ENCODE measurements around the gene LRRC32.

LRRC32 gene

DNA sequence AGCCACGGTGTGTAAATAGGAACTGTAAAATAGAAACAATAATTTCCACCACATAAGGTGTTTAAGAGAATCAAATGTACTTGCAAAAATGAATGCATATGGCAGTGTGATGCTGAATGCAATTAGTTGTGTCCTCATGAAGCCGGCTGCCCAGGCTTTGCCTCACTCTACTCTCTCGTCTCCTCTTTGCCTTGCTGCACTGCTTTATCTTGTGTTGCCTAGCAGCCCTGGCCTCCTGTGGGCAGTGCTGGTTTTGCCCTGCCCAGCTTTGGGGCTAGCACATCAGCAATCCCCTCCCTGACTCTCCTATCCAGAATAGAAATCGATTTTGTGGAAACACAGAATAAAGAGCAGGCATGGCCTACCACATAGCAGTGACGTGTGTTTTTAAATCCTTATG lies 30.0 kb downstream of the LRRC32 start:
- DNase-seq (ENCODE audit: low read depth): no peak
- no peak for TF ChIP-seq CTCF (IDR thresholded peaks at IDR 0.05; ENCODE audit: control insufficient read depth, extremely low read depth, insufficient read depth)
- no peak overlapping the region for H3K4me3 ChIP-seq (ENCODE audit: low read depth, low read length)

- no peak for TF ChIP-seq CTCF (IDR thresholded peaks at IDR 0.05; ENCODE audit: control insufficient read depth, extremely low read depth, insufficient read depth)
- no peak for DNase-seq (ENCODE audit: low read depth)
- no peak overlapping the region for H3K4me3 ChIP-seq (ENCODE audit: low read depth, low read length)
Observed at GRCh38 chr11:76639621-76640020, 30.9 kb downstream of the LRRC32 start.

DNA sequence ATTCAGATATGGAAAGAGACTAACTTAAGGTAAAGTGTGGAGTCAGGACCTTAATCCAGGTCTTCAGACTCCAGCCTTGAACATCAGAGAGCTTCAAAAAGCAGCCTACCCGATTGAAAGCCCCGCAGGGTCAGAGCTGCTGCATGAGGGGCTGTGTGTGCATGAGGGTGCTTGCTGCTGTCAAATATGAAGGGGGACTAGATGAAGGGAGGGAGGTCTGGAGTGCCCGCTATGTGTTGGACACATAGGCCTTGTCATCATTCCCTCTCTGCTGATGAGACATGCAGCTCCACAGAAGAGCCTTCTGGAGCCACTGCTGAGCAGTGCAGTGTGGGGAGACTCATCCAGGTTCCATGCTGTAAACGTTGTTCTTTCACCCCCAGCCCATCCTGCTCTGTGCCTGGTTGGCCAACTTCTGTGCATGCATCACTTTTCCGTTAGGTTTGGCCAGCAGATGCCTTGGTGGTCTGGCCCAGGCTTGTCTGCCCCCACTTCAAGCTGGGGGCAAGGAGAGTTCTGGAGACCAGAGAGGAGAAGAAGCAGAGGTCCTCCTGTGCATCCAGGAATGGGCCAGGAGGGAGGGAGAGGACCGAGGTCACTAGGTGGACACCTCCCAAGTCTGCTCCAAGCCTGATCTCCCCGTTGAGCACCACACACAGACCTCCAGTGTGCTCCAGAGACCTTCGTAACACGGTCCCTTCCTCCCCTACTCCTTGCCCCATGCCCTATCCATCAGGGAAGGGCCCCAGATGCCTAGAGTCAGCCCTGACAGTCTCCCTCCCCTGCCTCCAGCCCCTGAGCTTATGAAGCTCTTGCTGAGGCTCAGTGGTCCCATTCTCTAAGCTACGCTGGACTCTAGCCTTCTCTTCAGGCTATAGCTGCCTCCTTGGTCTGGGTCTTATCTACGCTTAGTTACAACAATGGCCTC lies 32.0 kb downstream of the LRRC32 start:
- TF ChIP-seq CTCF (IDR thresholded peaks at IDR 0.05; ENCODE audit: control insufficient read depth, extremely low read depth, insufficient read depth): no peak
- no peak for DNase-seq (ENCODE audit: low read depth)
- no peak overlapping the region for H3K4me3 ChIP-seq (ENCODE audit: low read depth, low read length)

- DNase-seq (ENCODE audit: low read depth): no peak
- H3K4me3 ChIP-seq (ENCODE audit: low read depth, low read length): no peak overlapping the region
- no peak for TF ChIP-seq CTCF (IDR thresholded peaks at IDR 0.05; ENCODE audit: control insufficient read depth, extremely low read depth, insufficient read depth)
Observed at GRCh38 chr11:76637491-76638269, 32.9 kb downstream of the LRRC32 start.

- no peak overlapping the region for H3K4me3 ChIP-seq (ENCODE audit: low read depth, low read length)
- no peak for TF ChIP-seq CTCF (IDR thresholded peaks at IDR 0.05; ENCODE audit: control insufficient read depth, extremely low read depth, insufficient read depth)
- no peak for DNase-seq (ENCODE audit: low read depth)
Observed at GRCh38 chr11:76636826-76637460, 33.6 kb downstream of the LRRC32 start.

DNA sequence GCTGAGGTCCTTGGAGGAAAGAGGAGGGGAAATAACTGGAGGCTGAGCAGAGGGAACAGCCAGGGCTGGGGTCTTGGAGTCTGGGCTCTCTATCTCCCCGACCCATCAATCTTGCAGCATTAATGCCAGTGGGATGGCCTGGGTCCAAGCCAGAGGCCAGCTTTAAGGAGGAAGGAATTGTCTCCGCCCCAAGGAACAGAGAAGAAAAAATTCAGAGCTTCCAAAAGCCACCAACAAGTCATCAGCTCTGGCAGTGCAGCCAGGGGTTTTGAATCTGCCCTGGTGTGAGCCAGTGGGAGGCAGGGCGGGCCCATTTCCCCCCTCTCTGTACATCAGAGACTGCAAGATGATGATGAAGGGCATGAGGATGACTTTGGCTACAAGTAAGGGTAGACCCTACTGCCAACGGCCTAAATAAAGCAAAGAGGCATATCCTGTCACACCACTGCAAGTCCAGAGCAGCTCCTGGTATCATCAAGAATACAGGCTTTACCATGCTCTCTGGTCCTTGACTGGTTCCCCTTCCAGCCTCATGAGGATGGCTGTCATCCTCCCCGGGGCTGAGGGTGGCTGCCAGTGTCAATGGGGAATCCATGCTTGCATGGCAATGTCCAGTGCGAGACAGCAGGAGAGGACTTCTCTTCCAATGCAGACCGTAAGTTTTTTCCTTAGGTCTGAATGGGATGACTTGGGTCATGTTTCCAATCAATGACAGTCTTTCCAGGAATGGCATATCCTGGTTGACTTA lies 34.4 kb downstream of the LRRC32 start:
- no peak for TF ChIP-seq CTCF (IDR thresholded peaks at IDR 0.05; ENCODE audit: control insufficient read depth, extremely low read depth, insufficient read depth)
- no peak overlapping the region for H3K4me3 ChIP-seq (ENCODE audit: low read depth, low read length)
- DNase-seq (ENCODE audit: low read depth): no peak
